ENCODE results near the gene HELZ2.

HELZ2 gene

DNA sequence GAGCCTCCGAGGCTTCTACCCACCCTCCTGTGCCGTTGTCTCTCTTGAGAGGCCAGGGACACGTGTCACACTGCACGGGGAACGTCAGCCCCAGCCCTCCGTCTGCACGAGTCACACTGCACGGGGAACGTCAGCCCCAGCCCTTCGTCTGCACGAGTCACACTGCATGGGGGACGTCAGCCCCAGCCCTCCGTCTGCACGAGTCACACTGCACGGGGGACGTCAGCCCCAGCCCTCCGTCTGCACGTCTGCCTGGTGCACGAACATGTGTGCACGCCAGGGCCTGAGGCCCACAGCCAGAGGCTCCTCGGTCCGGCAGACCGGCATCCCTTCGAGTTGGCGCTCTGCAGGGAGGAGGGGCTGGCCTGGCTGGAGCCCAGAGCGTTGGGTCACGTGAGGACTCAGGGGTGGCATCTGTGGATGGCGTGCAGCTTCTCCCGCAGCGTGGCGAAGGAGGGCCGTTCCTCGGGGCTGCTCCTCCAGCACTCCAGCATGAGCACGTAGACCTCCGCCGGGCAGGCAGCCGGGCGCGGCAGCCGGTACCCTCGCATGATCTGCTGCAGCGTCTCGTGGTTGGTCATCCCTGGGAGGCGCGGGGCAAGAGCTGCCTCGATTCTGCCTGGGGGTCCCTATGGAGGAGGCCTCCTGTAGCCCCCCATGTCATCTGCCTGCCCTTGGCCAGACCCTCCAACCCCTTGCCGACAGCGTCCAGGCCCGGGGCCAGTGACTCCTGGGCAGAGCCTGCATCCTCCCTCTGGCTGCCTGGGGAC is 33.4 kb downstream of the HELZ2 start:
- in situ Hi-C loops (cut with MboI; ENCODE audit: low sequenced_read_pairs): no loop called here

DNA sequence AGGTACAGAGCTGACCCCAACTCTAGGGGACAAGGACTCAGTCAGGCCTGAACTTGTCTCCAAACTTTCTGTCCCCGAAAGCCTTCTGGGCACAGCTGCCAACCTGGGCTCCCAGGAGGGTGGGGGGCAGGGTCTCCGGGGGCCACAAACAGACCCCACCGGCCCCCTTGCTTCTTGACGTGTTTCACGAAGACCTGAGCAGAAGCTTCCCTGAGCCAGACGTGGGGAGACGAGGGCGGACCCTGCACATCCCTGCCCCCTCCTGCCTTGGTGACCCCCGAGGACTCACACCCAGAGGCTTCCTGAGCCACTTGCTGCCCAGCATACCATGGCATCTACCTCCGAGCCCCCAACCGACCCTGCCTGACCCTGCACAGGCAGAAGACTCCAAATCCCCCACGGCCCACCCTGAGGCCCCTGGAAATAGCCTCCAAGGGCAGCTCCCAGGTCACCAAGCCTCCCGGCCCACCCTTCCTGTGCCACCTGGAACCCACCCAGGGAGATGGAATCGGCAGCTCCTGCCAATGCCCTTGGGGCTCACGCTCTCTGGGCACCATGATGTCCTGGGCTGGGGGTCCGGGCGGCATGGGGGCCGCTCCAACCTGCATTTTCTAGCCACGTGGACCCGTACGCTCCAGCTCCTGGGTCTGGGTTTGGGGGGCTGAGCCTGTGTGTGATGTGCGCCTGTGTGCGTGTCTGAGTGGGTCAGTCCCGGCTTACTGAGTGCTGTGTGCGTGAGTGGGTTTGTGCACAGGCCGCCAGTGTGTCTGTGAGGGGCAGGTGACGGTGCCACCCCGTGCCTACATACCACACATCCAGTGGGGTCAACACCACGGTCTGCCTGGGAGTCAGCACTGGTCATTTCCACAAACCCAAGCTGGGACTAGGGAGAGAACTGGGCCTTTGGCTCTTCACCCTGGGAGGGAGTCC is 34.3 kb downstream of the HELZ2 start:
- in situ Hi-C loops (cut with MboI; ENCODE audit: low sequenced_read_pairs): no loop called here

DNA sequence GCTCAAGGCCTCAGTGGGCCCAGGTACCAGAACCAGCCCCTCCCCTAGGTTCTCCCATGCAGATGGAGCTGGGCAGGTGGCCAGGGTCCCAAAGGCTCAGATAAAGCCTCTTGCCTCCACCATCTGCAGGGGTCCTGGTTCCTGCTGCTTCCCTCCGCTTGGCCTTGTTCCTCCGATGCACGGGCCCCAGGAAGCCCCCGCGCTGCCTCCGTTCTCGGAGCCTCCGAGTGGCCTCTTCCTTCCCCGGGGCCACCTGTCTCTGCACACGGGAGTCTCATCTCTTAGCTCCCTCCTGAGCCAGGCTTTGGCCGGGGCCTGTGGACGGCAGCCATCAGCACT is 35.0 kb downstream of the HELZ2 start:
- in situ Hi-C loops (cut with MboI; ENCODE audit: low sequenced_read_pairs): no loop called here

DNA sequence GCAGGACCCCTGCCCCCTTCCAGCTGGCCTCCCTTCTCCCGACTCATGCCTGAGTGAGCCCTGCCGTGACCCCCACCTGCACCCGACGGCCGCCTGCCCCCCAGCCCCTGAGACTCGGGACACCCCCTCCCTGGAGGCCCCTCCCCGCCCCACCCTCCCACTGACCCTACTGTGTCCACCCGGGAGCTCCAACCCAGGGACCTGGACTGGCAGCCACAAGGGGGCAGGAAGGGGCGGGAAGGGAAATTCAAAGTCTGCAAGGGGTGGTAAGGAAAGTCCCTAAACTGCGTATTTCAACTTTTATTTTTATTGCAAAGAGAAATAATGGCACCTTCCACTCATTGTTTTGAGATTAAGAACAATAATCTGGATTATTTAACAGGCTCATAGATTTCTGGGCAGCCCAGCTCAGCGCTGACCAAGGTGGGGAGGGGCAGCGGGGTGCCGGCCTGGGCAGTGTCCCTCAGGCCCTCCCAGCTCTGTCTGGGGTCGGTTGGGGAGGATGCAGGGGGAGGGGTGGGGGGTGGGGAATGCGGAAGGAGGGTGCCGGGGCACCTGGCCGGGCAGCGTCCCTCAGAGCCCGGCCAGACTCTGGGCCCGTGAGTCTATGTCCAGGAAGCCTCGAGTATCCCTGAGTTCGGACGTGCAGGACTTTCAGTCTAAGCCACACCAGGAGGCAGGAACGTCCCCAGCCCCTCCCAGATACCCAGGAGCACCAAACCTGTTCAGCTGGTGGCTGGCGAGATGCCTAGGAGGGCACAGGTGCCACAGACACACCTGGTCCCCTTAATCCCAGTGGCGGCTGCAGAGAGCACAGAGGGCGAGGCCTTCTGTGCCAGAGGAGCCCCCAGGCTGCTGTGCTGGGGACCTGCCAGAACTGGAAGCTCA is 35.6 kb downstream of the HELZ2 start:
- in situ Hi-C loops (cut with MboI; ENCODE audit: low sequenced_read_pairs): no loop called here

DNA sequence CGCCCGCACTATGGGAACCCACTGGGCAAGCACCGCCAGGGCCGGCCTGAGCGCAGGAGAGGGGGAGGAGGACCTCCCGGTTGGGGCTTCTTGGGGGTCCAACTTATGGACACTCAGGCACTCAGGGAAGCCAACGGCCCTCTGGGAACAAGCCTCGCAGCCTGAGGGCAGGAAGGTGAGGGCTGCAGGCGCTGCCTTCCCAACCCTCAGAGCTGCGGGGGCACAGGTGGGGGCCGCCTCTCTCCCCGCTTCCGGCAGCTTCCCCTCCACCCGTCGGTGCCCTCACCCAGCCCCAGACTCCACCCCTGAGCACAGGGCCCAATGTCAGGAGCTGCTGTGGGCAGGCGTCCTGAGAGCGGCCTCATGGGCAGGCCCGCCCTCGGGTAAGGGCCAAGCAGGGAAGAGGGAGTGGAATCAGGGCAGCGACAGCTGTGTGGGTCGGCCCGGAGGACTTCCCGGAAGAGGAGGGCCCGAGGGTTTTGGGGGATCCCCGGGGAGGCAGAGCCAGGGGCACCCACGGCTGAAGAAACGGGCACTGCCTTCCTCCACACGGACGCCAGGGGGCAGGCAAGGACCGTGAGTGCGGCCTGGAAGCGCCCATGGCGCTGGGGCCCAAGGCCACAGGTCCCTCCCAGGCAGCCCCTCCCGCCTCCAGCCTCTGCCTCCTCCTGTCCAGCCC is 36.4 kb downstream of the HELZ2 start:
- in situ Hi-C loops (cut with MboI; ENCODE audit: low sequenced_read_pairs): no loop called here

DNA sequence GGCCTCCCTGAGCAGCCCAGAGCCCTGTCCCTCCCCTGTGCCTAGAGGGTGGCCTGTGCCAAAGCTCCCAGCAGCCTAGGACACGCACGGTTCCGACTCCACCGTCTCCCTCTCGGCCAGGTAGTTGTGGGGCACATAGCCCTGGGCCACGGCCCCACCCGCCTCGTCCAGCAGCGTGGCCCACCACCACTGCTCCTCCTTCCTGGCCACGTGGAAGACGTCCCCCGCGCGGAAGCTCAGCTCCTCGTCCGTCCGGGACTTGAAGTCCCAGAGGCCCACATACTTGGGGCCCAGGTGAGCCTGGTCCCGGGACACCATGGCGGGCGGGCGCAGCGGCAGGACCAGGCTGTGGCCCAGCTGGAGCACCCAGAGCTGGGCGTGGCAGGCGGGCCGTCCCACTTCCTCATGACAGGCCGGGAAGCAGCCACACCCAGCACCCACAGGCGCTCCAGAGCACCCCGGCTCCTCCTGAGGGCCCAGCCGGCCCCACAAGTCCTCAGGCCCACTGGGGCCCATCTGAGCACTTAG is 37.0 kb downstream of the HELZ2 start, which contains the start of gene PTK6:
Gene PTK6 (minus strand): TSS at position 380 of the 528 bp plus-strand sequence. CDS start 62 bp downstream, at position 318.
- in situ Hi-C loops (cut with MboI; ENCODE audit: low sequenced_read_pairs): no loop called here

DNA sequence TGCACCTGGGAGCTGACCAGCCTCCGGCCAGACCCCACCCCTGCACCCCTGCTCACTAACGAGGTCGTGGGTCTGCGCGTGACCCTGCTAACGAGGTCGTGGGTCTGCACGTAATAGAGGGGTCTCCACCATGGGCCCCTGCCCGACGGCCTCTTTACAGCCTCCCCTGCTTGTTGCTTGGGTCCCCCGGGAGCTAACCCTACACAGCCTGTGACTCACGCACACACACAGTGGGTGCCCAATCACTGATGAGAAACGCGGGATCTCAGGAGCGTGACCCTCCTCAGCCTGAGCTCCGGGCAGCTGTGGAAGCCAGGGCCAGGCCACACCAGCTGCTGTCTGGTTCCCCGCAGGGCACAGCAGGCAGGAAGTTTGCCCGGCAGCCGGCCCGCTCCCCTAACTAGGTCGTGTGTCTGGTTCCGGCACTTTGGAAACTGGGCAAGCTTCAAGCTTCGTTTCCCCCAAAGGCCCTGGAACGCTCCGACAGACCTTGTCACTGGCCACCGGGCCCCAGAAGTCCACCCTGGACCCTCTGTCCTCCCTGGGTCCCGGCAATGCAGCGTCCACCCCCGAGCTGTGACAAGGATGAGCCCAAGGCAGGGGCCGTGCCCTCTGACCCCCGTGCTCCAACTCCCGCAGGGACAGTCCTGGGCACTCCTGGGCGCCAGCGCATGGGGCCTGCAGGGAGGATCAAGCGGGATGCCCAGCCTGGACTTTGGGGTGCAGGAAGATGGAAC is 37.6 kb downstream of the HELZ2 start:
- in situ Hi-C loops (cut with MboI; ENCODE audit: low sequenced_read_pairs): no loop called here

DNA sequence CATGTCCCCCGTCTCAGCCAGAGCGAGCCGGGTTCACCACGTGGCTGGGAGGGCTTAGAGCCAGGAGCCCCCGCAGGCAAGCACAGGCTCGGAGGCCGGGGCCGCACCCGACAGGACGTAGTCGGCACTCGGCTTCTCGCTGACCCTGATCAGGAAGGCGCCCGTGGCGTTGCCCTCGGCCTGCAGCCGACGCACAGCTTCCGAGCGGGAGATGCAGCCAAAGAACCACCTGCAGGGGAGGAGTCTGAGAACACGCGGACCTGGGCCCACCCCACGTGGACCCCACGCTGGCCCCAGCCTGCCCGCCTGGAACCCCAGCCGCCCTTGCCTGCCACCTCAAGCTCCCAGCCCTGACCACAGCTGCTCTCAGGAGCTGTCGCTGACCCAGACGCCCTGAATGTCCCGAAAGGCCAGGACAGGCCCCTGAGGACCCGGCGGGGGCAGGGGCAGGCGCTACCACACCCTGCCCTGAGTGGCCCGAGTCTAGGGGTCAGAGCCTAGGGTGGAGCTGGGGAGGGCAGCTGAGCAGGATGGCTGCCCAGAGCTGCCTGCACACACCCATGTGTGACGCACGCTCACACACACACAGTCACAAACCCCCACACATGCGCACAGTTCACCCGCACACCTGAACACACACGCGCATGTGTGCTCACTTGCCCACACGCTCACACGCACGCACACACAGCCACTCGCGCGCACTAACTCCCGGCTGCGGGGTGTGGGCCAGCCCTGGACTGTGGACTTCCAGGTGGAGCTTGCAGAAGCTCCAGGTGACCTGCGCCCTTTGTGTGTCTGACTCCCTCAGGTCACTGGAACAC is 39.0 kb downstream of the HELZ2 start:
- in situ Hi-C loops (cut with MboI; ENCODE audit: low sequenced_read_pairs): no loop called here

DNA sequence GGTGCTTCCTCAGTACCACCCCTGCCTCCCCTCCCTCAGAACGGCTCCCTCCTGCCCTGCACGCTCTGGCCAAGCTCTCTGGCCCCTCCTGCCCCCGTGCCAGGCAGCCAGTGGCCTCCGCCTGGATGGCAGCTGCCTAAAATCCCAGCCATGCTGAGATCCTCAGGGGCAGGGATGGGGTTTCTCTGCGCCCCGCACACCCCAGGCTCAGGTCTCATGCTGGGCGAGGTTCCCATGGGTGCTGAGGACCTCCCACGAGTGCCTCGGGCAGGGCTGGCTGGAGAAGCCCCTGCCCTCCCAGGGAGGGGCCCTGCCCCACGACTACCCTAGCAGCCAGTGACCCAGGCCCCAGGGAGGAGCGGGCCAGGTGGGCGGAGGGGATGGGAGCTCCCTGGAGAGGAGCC is 39.6 kb downstream of the HELZ2 start:
- in situ Hi-C loops (cut with MboI; ENCODE audit: low sequenced_read_pairs): no loop called here

DNA sequence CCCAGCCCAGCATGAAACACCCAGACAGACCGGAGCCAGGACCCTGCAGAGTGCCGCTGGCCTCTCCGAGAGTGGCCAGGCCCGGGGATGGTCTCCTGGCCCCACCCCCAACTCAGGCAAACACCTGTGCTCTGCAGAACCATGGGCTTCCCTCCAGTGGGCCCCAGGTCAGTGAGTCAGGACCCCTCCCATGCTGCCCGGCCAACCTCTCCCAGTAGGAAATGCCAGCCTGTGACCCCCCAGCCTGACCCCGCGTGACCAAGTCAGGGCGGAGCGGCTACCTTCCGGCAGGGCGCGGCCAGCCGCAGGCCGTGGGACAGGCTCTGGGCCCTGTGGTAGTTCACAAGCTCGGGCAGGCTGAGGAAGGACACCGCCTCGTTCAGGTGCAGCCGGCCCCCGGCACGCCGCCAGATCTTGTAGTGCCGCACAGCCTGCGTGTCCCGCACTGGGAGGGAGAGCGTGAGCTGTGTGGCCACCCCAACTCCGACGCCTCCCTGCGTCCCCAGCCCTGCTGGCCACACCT is 40.1 kb downstream of the HELZ2 start:
- in situ Hi-C loops (cut with MboI; ENCODE audit: low sequenced_read_pairs): no loop called here

DNA sequence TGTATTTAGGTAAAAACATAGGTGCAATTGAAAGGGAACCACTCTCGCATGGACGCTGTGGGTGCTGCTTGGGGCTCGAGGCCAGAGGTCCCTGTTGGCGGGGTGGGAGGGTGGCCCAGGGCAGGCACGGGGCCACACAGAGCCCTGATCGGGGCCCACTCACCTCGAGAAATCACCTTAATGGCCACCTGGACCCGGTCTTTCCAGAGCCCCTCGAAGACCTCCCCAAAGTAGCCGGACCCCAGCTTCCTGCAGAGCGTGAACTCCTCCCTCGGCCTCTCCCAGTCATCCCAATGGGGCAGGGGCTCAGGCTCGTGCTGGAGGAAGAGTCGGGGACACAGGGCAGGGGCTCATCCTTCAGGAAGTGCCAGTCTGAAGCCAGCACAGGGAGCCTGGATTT is 40.7 kb downstream of the HELZ2 start:
- in situ Hi-C loops (cut with MboI; ENCODE audit: low sequenced_read_pairs): no loop called here

DNA sequence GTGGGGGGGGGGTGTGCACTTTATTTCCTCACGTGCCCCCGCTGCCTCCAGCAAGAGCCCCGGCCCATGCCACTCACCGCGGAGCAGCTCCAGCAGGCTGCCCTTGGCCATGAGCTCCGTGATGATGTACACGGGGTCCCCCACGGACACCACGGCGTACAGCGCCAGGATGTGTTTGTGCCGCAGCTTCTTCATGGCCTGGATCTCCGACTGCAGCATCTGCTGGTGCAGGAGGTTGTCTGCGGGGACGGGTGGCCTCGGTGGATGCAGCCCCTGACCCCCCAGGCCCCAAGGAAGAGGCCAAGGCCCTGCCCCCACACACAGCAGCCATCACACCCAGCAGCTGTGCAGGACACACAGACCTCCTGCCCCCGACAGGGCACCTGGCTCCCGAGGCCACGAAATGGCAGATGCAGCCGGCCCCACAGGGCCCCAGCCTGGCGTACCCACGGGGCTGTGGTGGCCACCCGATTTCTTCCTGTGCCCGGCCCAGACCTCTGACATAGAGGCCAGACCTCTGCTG is 41.5 kb downstream of the HELZ2 start:
- in situ Hi-C loops (cut with MboI; ENCODE audit: low sequenced_read_pairs): no loop called here

DNA sequence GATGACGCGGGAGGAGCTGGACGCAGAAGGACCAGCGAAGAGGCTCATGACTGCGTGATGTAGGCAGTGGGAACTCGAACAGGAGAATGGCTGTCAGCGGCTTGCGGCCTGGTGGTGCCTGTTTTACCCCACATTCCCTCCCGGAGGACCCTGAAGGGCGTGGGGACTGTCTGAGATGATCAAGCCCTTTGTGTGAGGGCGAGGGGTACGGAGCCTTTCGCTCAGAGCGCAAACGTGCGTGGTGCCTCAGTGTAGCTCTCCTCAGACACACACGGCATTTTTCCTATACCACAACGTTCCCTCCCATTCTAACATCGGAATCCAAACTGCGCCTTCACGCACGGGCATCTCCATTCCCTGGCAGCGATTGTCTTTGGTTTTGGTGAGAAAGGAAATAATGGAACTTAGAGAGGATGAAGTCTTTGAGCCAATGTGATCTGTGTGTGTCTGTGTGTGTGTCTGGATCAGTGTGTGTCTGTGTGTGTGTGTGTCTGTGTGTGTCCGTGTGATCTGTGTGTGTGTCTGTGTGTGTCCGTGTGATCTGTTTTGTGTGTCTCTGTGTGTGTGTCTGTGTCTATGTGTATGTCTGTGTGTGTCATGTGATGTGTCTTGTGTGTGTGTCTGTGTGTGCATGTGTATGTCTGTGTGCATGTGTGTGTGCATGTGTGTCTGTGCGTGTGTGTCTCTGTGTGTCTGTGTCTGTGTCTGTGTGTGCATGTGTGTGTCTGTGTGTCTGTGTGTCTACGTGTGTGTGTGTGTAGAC is 42.2 kb downstream of the HELZ2 start:
- in situ Hi-C loops (cut with MboI; ENCODE audit: low sequenced_read_pairs): no loop called here

DNA sequence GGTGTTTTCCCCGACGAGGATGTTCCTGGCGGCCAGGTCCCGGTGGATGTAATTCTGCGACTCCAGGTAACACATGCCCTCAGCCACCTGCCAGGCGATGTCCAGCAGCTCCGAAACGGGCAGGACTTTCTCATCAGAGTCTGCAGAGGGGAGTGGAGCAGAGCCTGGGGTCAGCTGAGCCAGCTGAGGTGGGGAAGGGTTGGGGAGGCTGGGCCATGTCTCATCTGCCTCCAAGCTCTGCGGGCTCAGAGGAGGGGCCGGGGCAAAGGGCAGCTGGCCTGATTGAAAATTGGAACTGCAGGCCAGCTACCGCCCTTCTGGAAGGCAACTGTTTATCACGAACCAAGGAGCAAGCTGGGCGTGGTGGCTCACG is 43.3 kb downstream of the HELZ2 start:
- in situ Hi-C loops (cut with MboI; ENCODE audit: low sequenced_read_pairs): no loop called here

DNA sequence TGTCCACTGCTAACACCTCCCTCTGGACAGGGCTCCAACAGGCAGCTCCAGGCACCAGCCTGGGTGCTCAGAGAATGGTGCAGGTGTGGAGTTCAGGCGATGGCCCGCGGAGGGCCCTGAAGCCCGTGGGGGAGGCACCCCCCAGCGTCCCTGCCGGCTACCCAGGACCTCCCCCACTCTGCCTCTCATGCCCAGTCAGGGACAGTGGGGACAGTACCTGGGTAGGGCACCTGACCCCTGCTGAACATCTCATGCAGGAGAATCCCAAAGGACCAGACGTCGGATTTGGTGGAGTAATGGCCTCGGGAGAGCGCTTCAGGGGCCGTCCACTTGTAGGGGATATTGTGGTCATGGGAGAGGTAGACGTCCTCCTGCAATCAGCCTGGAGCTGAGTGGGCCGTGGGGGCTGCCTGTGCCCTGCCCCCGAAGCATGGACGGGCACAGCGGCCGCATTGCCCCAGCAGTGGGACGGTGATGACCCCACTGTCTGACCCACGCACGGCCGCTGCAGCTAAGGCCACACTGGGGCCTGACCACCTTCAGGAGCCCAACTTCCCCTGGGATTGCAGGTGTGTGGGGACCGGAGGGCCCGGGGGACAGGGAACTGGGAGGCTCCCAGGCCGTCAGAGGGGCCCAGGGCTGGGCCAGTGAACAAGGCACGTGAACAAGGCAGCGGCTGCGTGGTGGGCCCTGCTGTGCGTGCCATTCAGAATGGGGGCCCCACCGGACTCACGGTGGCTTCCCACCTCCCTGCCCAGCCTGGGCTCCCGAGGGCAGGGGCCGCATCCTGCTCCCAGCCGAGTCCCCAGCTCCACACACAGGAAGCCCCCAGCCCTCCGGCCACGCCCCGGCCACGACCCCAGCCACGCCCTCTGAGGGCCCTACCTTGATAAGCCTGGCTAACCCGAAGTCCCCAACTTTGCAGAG is 43.9 kb downstream of the HELZ2 start:
- in situ Hi-C loops (cut with MboI; ENCODE audit: low sequenced_read_pairs): no loop called here

DNA sequence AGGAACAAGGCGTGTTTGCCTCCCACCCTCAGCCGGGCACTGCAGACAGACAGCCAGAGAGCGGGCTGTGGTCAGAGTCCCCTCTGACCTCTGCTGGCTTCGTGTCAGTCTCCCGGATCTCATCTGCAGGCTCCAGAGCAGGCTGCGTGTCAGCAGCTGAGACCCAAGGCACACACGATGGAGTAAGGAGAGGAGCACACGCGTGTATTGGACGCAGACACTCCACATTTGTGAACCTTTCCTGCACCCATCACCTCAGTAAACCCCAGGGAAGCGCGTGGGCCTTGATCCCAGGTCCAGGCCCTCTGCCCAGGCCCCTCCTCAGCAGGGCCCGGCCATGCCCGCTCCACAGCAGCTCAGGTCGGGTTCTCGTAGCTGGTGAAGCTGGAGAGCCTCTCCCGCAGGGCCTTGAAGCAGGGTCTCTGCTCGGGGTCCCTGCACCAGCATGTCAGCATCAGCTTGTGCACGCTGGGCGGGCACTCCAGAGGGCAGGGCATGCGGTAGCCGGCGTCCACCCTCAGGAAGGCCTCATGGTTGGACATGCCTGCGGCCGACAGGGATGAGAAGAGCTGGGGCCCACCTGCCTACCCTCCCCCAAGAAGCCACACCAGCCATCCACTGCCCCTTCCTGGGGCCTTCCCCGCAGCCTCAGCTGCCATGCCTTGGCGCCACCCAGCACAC is 44.7 kb downstream of the HELZ2 start:
- in situ Hi-C loops (cut with MboI; ENCODE audit: low sequenced_read_pairs): no loop called here

Measured in HL-60/S4 treated with phorbol 12-myristate 13-acetate at 8.2 ng/mL for 4 days and 3 days (cell line).